Mesenchymal stem cell (in vitro differentiated cells and primary cell): ENCODE results near the gene NOSIP.

ENCODE experiments used
- DNase-seq: peaks from one replicate; pipeline ENCODE4 v3.0.0-alpha.2; 2013
- H2AFZ ChIP-seq: one replicate; pipeline ENCODE4 v1.6.1; 2013; ENCODE audit warnings: low read depth, mild to moderate bottlenecking, control low read depth, inconsistent platforms, low read length, moderate library complexity
- H2AK5ac ChIP-seq: 2 replicates; pipeline ENCODE4 v1.6.1; 2013; ENCODE audit warnings: low read length, moderate library complexity, mild to moderate bottlenecking, inconsistent platforms; ENCODE audit not compliant: severe bottlenecking
- H2BK120ac ChIP-seq: one replicate; pipeline ENCODE4 v1.6.1; 2013; ENCODE audit warnings: low read depth, mild to moderate bottlenecking, inconsistent platforms, low read length, moderate library complexity
- H2BK12ac ChIP-seq, 2 experiments: one replicate each; pipeline ENCODE4 v1.6.1; 2013; ENCODE audit warnings: inconsistent platforms in 2 of 2, low read length in 2 of 2, mild to moderate bottlenecking in 2 of 2, moderate library complexity in 2 of 2, control low read depth in 1 of 2
- H2BK15ac ChIP-seq: one replicate; pipeline ENCODE4 v1.6.1; 2013; ENCODE audit warnings: mild to moderate bottlenecking, low read depth, inconsistent platforms; ENCODE audit not compliant: poor library complexity, severe bottlenecking
- H2BK5ac ChIP-seq: 2 replicates; pipeline ENCODE4 v1.6.1; 2013; ENCODE audit warnings: low read depth, mild to moderate bottlenecking, low read length, control low read depth, inconsistent platforms; ENCODE audit not compliant: poor library complexity, severe bottlenecking
- H3K14ac ChIP-seq, 2 experiments: one replicate each; pipeline ENCODE4 v1.6.1; 2013; ENCODE audit warnings: inconsistent platforms in 2 of 2, low read length in 2 of 2, control low read depth in 1 of 2, mild to moderate bottlenecking in 1 of 2, moderate library complexity in 1 of 2
- H3K18ac ChIP-seq, 2 experiments: one replicate each; pipeline ENCODE4 v1.6.1; 2013; ENCODE audit warnings: inconsistent platforms in 2 of 2, low read length in 2 of 2, control low read depth in 1 of 2, low read depth in 1 of 2, mild to moderate bottlenecking in 1 of 2
- H3K23ac ChIP-seq, 2 experiments: one replicate each; pipeline ENCODE4 v1.6.1; 2013; ENCODE audit warnings: inconsistent platforms in 2 of 2, low read length in 2 of 2, mild to moderate bottlenecking in 2 of 2, moderate library complexity in 2 of 2, control low read depth in 1 of 2
- H3K27ac ChIP-seq: 2 replicates; pipeline ENCODE4 v1.5.1; 2013; ENCODE audit warnings: mild to moderate bottlenecking, moderate library complexity, low read length, control low read depth, inconsistent platforms; ENCODE audit not compliant: poor library complexity, severe bottlenecking
- H3K27me3 ChIP-seq, 2 experiments: 2 replicates each; pipeline versions ENCODE4 v1.6.1 to v1.7.0; 2013; ENCODE audit warnings: low read length in 2 of 2, mild to moderate bottlenecking in 2 of 2, moderate library complexity in 2 of 2, control low read depth in 1 of 2, inconsistent platforms in 1 of 2; ENCODE audit not compliant: control insufficient read depth in 1 of 2, insufficient read depth in 1 of 2
- H3K36me3 ChIP-seq, 2 experiments: 2 replicates each; pipeline versions ENCODE4 v1.6.1 to v1.7.0; 2013; ENCODE audit warnings: low read length in 2 of 2, control low read depth in 1 of 2, inconsistent platforms in 1 of 2, low read depth in 1 of 2, mild to moderate bottlenecking in 1 of 2; ENCODE audit not compliant: insufficient read depth in 2 of 2, control insufficient read depth in 1 of 2
- H3K4ac ChIP-seq, 2 experiments: one replicate each; pipeline ENCODE4 v1.6.1; 2013; ENCODE audit warnings: inconsistent platforms in 2 of 2, low read length in 2 of 2, mild to moderate bottlenecking in 2 of 2, moderate library complexity in 2 of 2, control low read depth in 1 of 2, low read depth in 1 of 2
- H3K4me1 ChIP-seq: 2 replicates; pipeline ENCODE4 v1.6.1; 2013; ENCODE audit warnings: low read depth, low read length, control low read depth; ENCODE audit not compliant: control insufficient read depth, insufficient read depth
- H3K4me2 ChIP-seq: 2 replicates; pipeline ENCODE4 v1.6.1; 2013; ENCODE audit warnings: low read length, mild to moderate bottlenecking, inconsistent platforms; ENCODE audit not compliant: poor library complexity, severe bottlenecking
- H3K4me3 ChIP-seq, 2 experiments: 2 replicates each; pipeline versions ENCODE4 v1.5.1 to v1.7.0; 2013; ENCODE audit warnings: low read length in 2 of 2, mild to moderate bottlenecking in 2 of 2, control low read depth in 1 of 2, low read depth in 1 of 2; ENCODE audit not compliant: insufficient read depth in 1 of 2
- H3K79me1 ChIP-seq: replicated peaks from 2 replicates; pipeline ENCODE4 v1.6.1; 2013; ENCODE audit warnings: mild to moderate bottlenecking, control low read depth, low read length, inconsistent platforms; ENCODE audit not compliant: poor library complexity, severe bottlenecking
- H3K9ac ChIP-seq: 2 replicates; pipeline ENCODE4 v1.7.0; 2013; ENCODE audit warnings: mild to moderate bottlenecking, low read length, moderate library complexity
- H3K9me3 ChIP-seq: 2 replicates; pipeline ENCODE4 v1.7.0; 2013; ENCODE audit warnings: mild to moderate bottlenecking, low read length; ENCODE audit not compliant: control insufficient read depth
- H4K8ac ChIP-seq: one replicate; pipeline ENCODE4 v1.6.1; 2013; ENCODE audit warnings: inconsistent platforms, mild to moderate bottlenecking, low read length, moderate library complexity
- H4K91ac ChIP-seq: one replicate; pipeline ENCODE4 v1.6.1; 2013; ENCODE audit warnings: mild to moderate bottlenecking, low read length, inconsistent platforms
- WGBS: methylation state at CpG from one replicate; pipeline ENCODE4 v1.1.7; 2013; ENCODE audit warnings: mixed read lengths; 5-methylcytosine and 5-hydroxymethylcytosine counted together

The NOSIP gene

DNA sequence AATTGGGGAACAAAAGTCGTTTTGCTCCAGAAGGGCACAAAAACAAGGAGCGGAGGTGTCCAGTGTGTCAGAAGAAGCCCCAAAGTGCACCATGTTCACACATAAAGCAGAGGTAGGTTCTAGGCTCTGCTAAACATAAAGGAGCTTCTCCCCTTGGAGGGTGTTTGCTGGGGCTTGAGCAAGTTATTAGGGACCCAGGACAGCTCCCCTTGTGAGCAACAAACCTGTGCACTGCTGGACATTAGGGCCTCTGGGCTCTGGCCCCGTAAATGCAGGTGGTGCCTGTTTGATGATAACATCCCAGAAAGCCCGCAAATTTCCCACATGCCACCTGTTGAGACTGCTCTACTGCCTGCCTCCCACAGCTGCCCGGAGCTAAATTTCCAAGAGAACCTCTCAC, 41.7 kb downstream of the NOSIP start:
- Histone ChIP-seq H2BK12ac (no peak overlapping the region), H4K91ac (no peak overlapping the region), H3K23ac (no peak overlapping the region), H4K8ac (no peak overlapping the region), H3K4me3 (no peak overlapping the region), H2BK15ac (no peak overlapping the region), H2AFZ (no peak overlapping the region), H3K4me1 (peaks cover 11% of the 10 kb centered on the region), H2AK5ac (no peak overlapping the region), H3K27ac (no peak overlapping the region), H3K79me1 (no peaks in the 10 kb centered on the region), H3K9me3 (no peaks in the 10 kb centered on the region), H3K9ac (no peak overlapping the region), H3K27me3 (no peaks in the 10 kb centered on the region), H2BK5ac (no peak overlapping the region), H3K4ac (no peak overlapping the region), H3K14ac (no peak overlapping the region), H3K4me2 (no peak overlapping the region), H2BK120ac (no peak overlapping the region), H3K18ac (no peak overlapping the region), H3K36me3 (peaks cover 7 to 66% of the 10 kb centered on the region in 2 experiments)
- no peak for DNase-seq
- 82% methylated on average over 5 of the region's 5 CpGs for WGBS

GRCh38 chr19:49536921-49537462, 43.4 kb downstream of the NOSIP start:
- H3K18ac ChIP-seq = no peak overlapping the region
- no peak overlapping the region for H2AK5ac ChIP-seq
- no peaks in the 10 kb centered on the region for H3K79me1 ChIP-seq
- peaks cover 16% of the 10 kb centered on the region for H3K4me1 ChIP-seq
- no peak overlapping the region for H3K9ac ChIP-seq
- H3K9me3 ChIP-seq = no peaks in the 10 kb centered on the region
- no peak overlapping the region for H3K4me3 ChIP-seq
- H4K91ac ChIP-seq = no peak overlapping the region
- no peak overlapping the region for H3K4me2 ChIP-seq
- H2BK5ac ChIP-seq = no peak overlapping the region
- no peak overlapping the region for H3K23ac ChIP-seq
- no peak overlapping the region for H3K14ac ChIP-seq
- H4K8ac ChIP-seq = no peak overlapping the region
- DNase-seq = no peak
- no peak overlapping the region for H2BK12ac ChIP-seq
- no peak overlapping the region for H3K27ac ChIP-seq
- H3K27me3 ChIP-seq = no peaks in the 10 kb centered on the region
- no peak overlapping the region for H2BK120ac ChIP-seq
- H3K4ac ChIP-seq = no peak overlapping the region
- H2AFZ ChIP-seq = no peak overlapping the region
- H2BK15ac ChIP-seq = no peak overlapping the region
- 94% methylated on average over 22 of the region's 22 CpGs for WGBS
- peaks cover 4 to 59% of the 10 kb centered on the region in 2 experiments for H3K36me3 ChIP-seq

GRCh38 chr19:49534632-49535385, 45.5 kb downstream of the NOSIP start:
- Histone ChIP-seq H3K14ac (no peak overlapping the region), H3K27ac (no peak overlapping the region), H2BK5ac (no peak overlapping the region), H3K9ac (no peak overlapping the region), H3K4me3 (no peak overlapping the region), H3K4ac (no peak overlapping the region), H3K23ac (no peak overlapping the region), H3K18ac (no peak overlapping the region), H2BK12ac (no peak overlapping the region), H2BK120ac (no peak overlapping the region), H3K4me1 (peaks cover 18% of the 10 kb centered on the region), H3K27me3 (no peaks in the 10 kb centered on the region), H2AFZ (no peak overlapping the region), H3K4me2 (no peak overlapping the region), H4K8ac (no peak overlapping the region), H3K9me3 (no peaks in the 10 kb centered on the region), H3K79me1 (no peaks in the 10 kb centered on the region), H3K36me3 (peaks cover 12 to 53% of the 10 kb centered on the region in 2 experiments), H2AK5ac (no peak overlapping the region), H4K91ac (no peak overlapping the region), H2BK15ac (no peak overlapping the region)
- DNase-seq = no peak
- 59% methylated on average over 8 of the region's 8 CpGs for WGBS

- no peak overlapping the region for H2BK5ac ChIP-seq
- H3K4ac ChIP-seq = no peak overlapping the region
- peak overlapping the region; percentile 57 for H3K9ac ChIP-seq
- H3K27me3 ChIP-seq = no peaks in the 10 kb centered on the region
- H3K23ac ChIP-seq = no peak overlapping the region
- no peaks in the 10 kb centered on the region for H3K79me1 ChIP-seq
- H2BK12ac ChIP-seq = no peak overlapping the region
- H2AFZ ChIP-seq = no peak overlapping the region
- H3K4me1 ChIP-seq = peaks cover 18% of the 10 kb centered on the region
- no peak overlapping the region for H4K91ac ChIP-seq
- DNase-seq = peak; percentile 82
- H4K8ac ChIP-seq = peak overlapping the region; percentile 40
- WGBS = 4% methylated on average over 55 of the region's 87 CpGs
- H2BK120ac ChIP-seq = no peak overlapping the region
- peak overlapping the region; percentile 33 for H2BK15ac ChIP-seq
- no peak overlapping the region for H3K14ac ChIP-seq
- H3K4me3 ChIP-seq = peak overlapping the region; percentile 62 to 69
- no peak overlapping the region for H2AK5ac ChIP-seq
- H3K27ac ChIP-seq = no peak overlapping the region
- peaks cover 8 to 46% of the 10 kb centered on the region in 2 experiments for H3K36me3 ChIP-seq
- H3K9me3 ChIP-seq = no peaks in the 10 kb centered on the region
- H3K18ac ChIP-seq = peak overlapping the region in 1 of 2 experiments; percentile 59
- peak overlapping the region; percentile 89 for H3K4me2 ChIP-seq
These were observed 46.5 kb downstream of the NOSIP start for GRCh38 chr19:49533551-49534488.
